Subcutaneous adipose tissue (tissue), 4 donors: ENCODE data around the gene STAMBP. TPM values are rescaled to one million over a fixed set of nuclear protein-coding genes. Genes with fewer than 3 reads are reported as not detected.

Experiments
- CTCF ChIP-seq: fragments of 450-650 bp; IDR thresholded peaks from one replicate; pipeline ENCODE4 v1.5.1; 2016; ENCODE audit warnings: low read depth, mild to moderate bottlenecking, control low read depth, antibody characterized with exemption, moderate library complexity
- total RNA-seq, 4 donors: library from RNA; depleted of rRNA; stranded (reverse); fragments of >200 nt; gene quantifications; one replicate each; pipeline ENCODE4 v1.1.0, GENCODE V29; 2016

The STAMBP gene
- total RNA-seq, 4 donors from 2014 or later: 26.2 to 36.2 (median 32.3) TPM

GRCh38 chr2:73911548-73912208 is 82.9 kb downstream of the STAMBP start:
- TF ChIP-seq CTCF: no peak

- TF ChIP-seq CTCF: no peak
These were observed 84.8 kb downstream of the STAMBP start for GRCh38 chr2:73913414-73914054.

GRCh38 chr2:73914667-73915066 is 85.9 kb downstream of the STAMBP start:
- no peak for TF ChIP-seq CTCF

- TF ChIP-seq CTCF: no peak
These were observed 86.8 kb downstream of the STAMBP start for GRCh38 chr2:73915437-73915993.

GRCh38 chr2:73916666-73917065 is 87.9 kb downstream of the STAMBP start:
- TF ChIP-seq CTCF: no peak

- TF ChIP-seq CTCF: no peak
These were observed 88.5 kb downstream of the STAMBP start for GRCh38 chr2:73917296-73917695.

- no peak for TF ChIP-seq CTCF
These were observed 89.0 kb downstream of the STAMBP start for GRCh38 chr2:73917696-73918207.
